ENCODE measurements around the gene SLC22A13.

Gene SLC22A13

GRCh38 chr3:38247366-38248035 is 18.1 kb upstream of the SLC22A13 start:
- Mint-ChIP-seq H3K4me1 (peaks cover 5% of the 10 kb centered on the region), H3K27ac (ENCODE audit: low read depth) (peak overlapping the region; percentile 35), H3K36me3 (ENCODE audit: insufficient read depth) (peaks cover 48% of the 10 kb centered on the region), H3K27me3 (no peaks in the 10 kb centered on the region), H3K9me3 (no peaks in the 10 kb centered on the region), H3K4me3 (no peak overlapping the region)
- DNase-seq (ENCODE audit: low spot score in 2 of 2): no peak
- no peak for ATAC-seq (replicated peaks; ENCODE audit: extremely low read depth, poor library complexity, severe bottlenecking)

DNA sequence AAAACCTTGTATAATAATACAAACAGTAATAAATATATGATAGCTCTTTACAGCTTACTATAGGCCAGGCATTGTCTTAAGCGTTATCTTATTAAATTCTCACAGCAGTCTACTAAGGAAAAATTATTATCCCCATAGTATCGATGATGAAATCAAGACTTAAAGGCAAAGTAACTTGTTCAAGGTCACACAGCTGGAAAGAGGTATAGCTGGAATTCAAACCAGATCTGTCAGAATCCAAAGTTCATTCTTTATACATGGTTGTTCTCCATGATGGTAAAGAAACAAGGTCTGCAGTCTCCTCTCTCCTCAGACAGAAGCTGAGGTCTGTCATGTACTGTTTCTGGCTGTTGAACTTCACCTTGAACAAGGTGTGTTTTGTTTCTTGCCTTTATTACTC is 15.4 kb upstream of the SLC22A13 start:
- no peak overlapping the region for H3K27ac Mint-ChIP-seq (ENCODE audit: low read depth)
- H3K4me3 Mint-ChIP-seq: no peak overlapping the region
- H3K27me3 Mint-ChIP-seq: no peaks in the 10 kb centered on the region
- ATAC-seq (replicated peaks; ENCODE audit: extremely low read depth, poor library complexity, severe bottlenecking): no peak
- H3K9me3 Mint-ChIP-seq: no peaks in the 10 kb centered on the region
- DNase-seq (ENCODE audit: low spot score in 2 of 2): no peak
- H3K36me3 Mint-ChIP-seq (ENCODE audit: insufficient read depth): peaks cover 58% of the 10 kb centered on the region
- peaks cover 4% of the 10 kb centered on the region for H3K4me1 Mint-ChIP-seq

DNA sequence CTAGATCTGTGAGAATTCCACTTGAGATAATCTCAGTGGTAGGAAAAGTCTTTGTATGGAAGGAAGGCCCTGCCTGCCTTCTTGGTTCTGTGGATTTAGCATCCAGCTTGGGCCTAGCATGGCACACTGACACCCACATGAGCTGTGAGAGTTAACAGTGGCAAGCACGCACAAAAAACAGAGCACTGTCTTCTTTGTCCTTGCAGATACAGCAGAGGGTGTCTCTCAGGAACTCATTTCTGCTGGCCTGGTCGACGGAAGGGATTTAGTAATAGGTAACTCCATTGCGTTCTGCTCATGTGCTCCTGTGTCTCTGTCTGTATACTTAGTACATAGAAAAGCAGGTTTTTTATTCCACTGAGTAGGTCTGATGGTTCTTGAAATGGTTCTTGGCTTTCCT is 14.4 kb upstream of the SLC22A13 start:
- Mint-ChIP-seq H3K27ac (ENCODE audit: low read depth) (no peak overlapping the region), H3K4me1 (peaks cover 12% of the 10 kb centered on the region)

GRCh38 chr3:38253704-38254103 is 11.9 kb upstream of the SLC22A13 start:
- H3K27ac Mint-ChIP-seq (ENCODE audit: low read depth): no peak overlapping the region
- H3K9me3 Mint-ChIP-seq: no peaks in the 10 kb centered on the region
- ATAC-seq (replicated peaks; ENCODE audit: extremely low read depth, poor library complexity, severe bottlenecking) (no peak), DNase-seq (ENCODE audit: low spot score in 2 of 2) (no peak)
- peaks cover 25% of the 10 kb centered on the region for H3K4me1 Mint-ChIP-seq
- H3K36me3 Mint-ChIP-seq (ENCODE audit: insufficient read depth): peaks cover 38% of the 10 kb centered on the region
- no peak overlapping the region for H3K4me3 Mint-ChIP-seq
- H3K27me3 Mint-ChIP-seq: no peaks in the 10 kb centered on the region

More for the DNA sequence above, 14.4 kb upstream of the SLC22A13 start:
- ATAC-seq (replicated peaks; ENCODE audit: extremely low read depth, poor library complexity, severe bottlenecking) (no peak), DNase-seq (ENCODE audit: low spot score in 2 of 2) (no peak)
- peaks cover 52% of the 10 kb centered on the region for H3K36me3 Mint-ChIP-seq (ENCODE audit: insufficient read depth)
- no peaks in the 10 kb centered on the region for H3K9me3 Mint-ChIP-seq
- no peaks in the 10 kb centered on the region for H3K27me3 Mint-ChIP-seq
- no peak overlapping the region for H3K4me3 Mint-ChIP-seq

DNA sequence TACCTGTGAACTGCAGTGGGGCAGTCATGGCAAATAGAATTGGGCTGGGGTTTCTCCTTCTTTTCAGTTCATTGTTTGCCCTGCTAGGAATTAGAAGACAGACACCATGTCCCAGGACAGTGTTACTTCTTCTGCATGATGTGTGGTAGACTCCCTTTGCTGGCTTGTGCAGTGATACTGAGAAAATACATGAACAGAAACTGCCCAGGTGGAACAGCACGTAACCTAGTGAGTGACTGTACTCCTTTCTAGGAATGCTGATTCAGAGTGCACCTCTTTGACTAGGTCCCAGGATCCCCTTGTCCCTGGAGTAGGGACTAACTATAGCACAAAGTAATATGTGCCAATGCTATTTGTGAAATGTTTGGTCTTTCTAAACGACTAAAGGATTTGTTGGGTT is 10.7 kb upstream of the SLC22A13 start:
- no peaks in the 10 kb centered on the region for H3K27me3 Mint-ChIP-seq
- H3K36me3 Mint-ChIP-seq (ENCODE audit: insufficient read depth): peaks cover 33% of the 10 kb centered on the region
- ATAC-seq (replicated peaks; ENCODE audit: extremely low read depth, poor library complexity, severe bottlenecking): no peak
- no peak for DNase-seq (ENCODE audit: low spot score in 2 of 2)
- H3K4me3 Mint-ChIP-seq: no peak overlapping the region
- H3K27ac Mint-ChIP-seq (ENCODE audit: low read depth): peak overlapping the region; percentile 80
- H3K4me1 Mint-ChIP-seq: peaks cover 25% of the 10 kb centered on the region
- no peaks in the 10 kb centered on the region for H3K9me3 Mint-ChIP-seq

GRCh38 chr3:38255627-38256026 is 10.0 kb upstream of the SLC22A13 start:
- no peaks in the 10 kb centered on the region for H3K9me3 Mint-ChIP-seq
- peaks cover 25% of the 10 kb centered on the region for H3K4me1 Mint-ChIP-seq
- no peaks in the 10 kb centered on the region for H3K27me3 Mint-ChIP-seq
- no peak overlapping the region for H3K4me3 Mint-ChIP-seq
- DNase-seq (ENCODE audit: low spot score in 2 of 2): no peak
- H3K27ac Mint-ChIP-seq (ENCODE audit: low read depth): peak overlapping the region; percentile 80
- no peak for ATAC-seq (replicated peaks; ENCODE audit: extremely low read depth, poor library complexity, severe bottlenecking)
- peaks cover 32% of the 10 kb centered on the region for H3K36me3 Mint-ChIP-seq (ENCODE audit: insufficient read depth)

DNA sequence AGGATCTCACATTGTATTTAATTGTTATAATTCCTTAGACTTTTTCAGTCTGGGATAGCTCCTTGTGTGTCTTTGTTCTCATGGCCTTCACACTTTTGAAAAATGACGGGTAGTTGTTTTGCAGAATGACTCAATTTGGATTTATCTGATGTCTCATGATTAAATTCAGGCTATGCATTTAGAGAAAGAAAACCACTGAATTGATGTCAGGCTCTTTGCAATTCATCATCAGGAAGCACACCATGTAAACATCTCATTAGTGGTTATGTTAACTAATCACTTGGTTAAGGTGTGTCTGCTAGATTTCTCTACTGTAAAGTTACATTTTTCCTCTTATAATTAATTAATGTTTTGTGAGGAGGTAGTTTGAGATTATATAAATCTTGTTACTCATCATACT is 8.0 kb upstream of the SLC22A13 start:
- H3K4me3 Mint-ChIP-seq: no peak overlapping the region
- peaks cover 16% of the 10 kb centered on the region for H3K36me3 Mint-ChIP-seq (ENCODE audit: insufficient read depth)
- H3K4me1 Mint-ChIP-seq: peaks cover 25% of the 10 kb centered on the region
- H3K27me3 Mint-ChIP-seq: no peaks in the 10 kb centered on the region
- DNase-seq (ENCODE audit: low spot score in 2 of 2): no peak
- ATAC-seq (replicated peaks; ENCODE audit: extremely low read depth, poor library complexity, severe bottlenecking): no peak
- no peaks in the 10 kb centered on the region for H3K9me3 Mint-ChIP-seq
- peak overlapping the region; percentile 77 for H3K27ac Mint-ChIP-seq (ENCODE audit: low read depth)

DNA sequence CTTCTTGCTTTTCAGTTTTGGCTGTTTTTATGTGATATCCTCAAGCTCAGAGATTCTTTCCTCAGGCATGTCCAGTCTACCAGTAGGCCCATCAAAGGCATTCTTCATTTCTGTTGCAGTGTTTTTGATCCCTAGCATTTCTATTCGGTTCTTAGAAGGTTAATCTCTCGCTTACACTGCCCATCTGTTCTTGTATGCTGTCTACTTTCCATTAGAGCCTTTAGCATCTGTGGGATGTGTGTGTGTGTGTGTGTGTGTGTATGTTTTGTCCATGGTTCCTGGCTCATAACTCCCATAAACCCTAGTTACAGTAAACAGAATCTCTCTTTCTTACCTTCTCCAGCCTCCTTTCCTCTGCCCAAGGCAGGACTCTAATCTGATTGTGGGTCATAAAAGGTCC is 5.1 kb upstream of the SLC22A13 start:
- Mint-ChIP-seq H3K4me3 (no peak overlapping the region), H3K36me3 (ENCODE audit: insufficient read depth) (peaks cover 6% of the 10 kb centered on the region)

DNA sequence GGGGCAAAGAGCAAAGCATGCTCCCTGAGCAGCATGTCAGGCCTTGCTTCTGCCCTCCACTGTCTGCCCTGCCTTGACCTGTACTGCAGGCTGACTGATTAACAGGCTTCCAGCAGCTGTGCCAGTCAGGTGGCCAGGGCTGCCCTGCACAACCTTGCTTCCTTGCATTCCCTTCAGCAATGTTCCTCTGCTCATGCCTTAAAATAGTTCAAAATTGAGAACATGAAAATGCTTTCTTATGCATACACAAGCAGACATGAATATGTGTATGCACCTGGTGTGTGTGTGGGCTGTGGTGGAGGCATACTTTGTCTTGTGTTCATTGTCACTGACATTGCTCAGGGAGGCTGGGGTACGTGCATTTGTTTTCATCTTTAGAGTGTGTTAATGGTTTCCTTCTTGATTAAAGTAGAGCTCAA is 1.2 kb upstream of the SLC22A13 start:
- H3K4me1 Mint-ChIP-seq: peaks cover 20% of the 10 kb centered on the region
- DNase-seq (ENCODE audit: low spot score in 2 of 2): no peak
- H3K27ac Mint-ChIP-seq (ENCODE audit: low read depth): no peak overlapping the region
- ATAC-seq (replicated peaks; ENCODE audit: extremely low read depth, poor library complexity, severe bottlenecking): no peak
- H3K27me3 Mint-ChIP-seq: no peaks in the 10 kb centered on the region
- no peak overlapping the region for H3K4me3 Mint-ChIP-seq
- H3K36me3 Mint-ChIP-seq (ENCODE audit: insufficient read depth): peaks cover 2% of the 10 kb centered on the region
- H3K9me3 Mint-ChIP-seq: no peaks in the 10 kb centered on the region

More for the DNA sequence above, 5.1 kb upstream of the SLC22A13 start:
- H3K4me1 Mint-ChIP-seq: peaks cover 24% of the 10 kb centered on the region
- no peak overlapping the region for H3K27ac Mint-ChIP-seq (ENCODE audit: low read depth)
- DNase-seq (ENCODE audit: low spot score in 2 of 2) (no peak), ATAC-seq (replicated peaks; ENCODE audit: extremely low read depth, poor library complexity, severe bottlenecking) (no peak)
- H3K9me3 Mint-ChIP-seq: no peaks in the 10 kb centered on the region
- no peaks in the 10 kb centered on the region for H3K27me3 Mint-ChIP-seq

DNA sequence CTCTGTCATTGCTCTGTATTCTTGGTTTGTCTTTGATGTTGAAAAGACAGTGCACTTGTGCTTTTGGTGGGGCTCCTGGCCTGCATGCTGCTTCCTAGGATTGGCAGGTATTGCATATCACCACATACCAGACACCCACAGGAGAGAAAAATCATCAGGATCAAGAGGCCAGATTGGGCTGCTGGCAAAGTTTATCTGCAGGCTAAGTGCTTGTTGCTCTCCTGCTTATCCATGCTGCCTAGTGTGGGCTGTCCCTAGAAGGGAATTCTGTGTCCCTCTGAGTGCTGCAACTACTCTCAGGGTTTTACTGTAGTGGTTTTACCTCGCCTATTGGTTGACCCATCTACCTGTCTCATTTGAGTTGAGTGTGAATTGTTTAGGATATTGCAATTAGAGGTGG is 833 bp upstream of the SLC22A13 start:
- no peak overlapping the region for H3K4me3 Mint-ChIP-seq
- H3K9me3 Mint-ChIP-seq: no peaks in the 10 kb centered on the region
- DNase-seq (ENCODE audit: low spot score in 2 of 2): no peak
- H3K4me1 Mint-ChIP-seq: peaks cover 20% of the 10 kb centered on the region
- no peak for ATAC-seq (replicated peaks; ENCODE audit: extremely low read depth, poor library complexity, severe bottlenecking)
- no peak overlapping the region for H3K27ac Mint-ChIP-seq (ENCODE audit: low read depth)
- H3K36me3 Mint-ChIP-seq (ENCODE audit: insufficient read depth): peaks cover 2% of the 10 kb centered on the region
- H3K27me3 Mint-ChIP-seq: no peaks in the 10 kb centered on the region

- H3K36me3 Mint-ChIP-seq (ENCODE audit: insufficient read depth): peaks cover 2% of the 10 kb centered on the region
- H3K4me1 Mint-ChIP-seq: peaks cover 20% of the 10 kb centered on the region
- no peaks in the 10 kb centered on the region for H3K27me3 Mint-ChIP-seq
- H3K27ac Mint-ChIP-seq (ENCODE audit: low read depth): no peak overlapping the region
- H3K4me3 Mint-ChIP-seq: no peak overlapping the region
- no peak for ATAC-seq (replicated peaks; ENCODE audit: extremely low read depth, poor library complexity, severe bottlenecking)
- H3K9me3 Mint-ChIP-seq: peaks cover 5% of the 10 kb centered on the region
- no peak for DNase-seq (ENCODE audit: low spot score in 2 of 2)
Measured at GRCh38 chr3:38266810-38267209, 1.2 kb downstream of the SLC22A13 start.

DNA sequence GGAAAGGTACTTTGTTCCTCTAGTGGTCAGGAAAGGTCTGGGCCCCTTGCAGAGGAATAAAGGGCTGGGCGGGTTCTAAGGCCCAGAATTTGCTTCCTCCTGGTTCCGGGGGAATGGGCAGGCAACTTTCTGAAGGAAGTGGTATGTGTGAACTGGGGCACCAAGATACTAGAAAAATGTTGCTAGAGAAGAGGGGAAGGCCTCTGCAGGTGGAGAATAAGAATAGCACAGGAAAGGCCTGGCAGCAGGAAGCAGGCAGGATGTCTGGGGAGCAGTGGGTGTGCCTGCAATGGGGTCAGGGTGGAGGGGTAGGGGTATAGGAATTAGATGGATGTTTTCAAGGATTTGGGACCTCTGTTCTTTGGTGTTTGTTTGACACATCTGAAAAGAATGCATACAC is 2.0 kb downstream of the SLC22A13 start:
- no peak for ATAC-seq (replicated peaks; ENCODE audit: extremely low read depth, poor library complexity, severe bottlenecking)

GRCh38 chr3:38268087-38268486 is 2.5 kb downstream of the SLC22A13 start:
- peaks cover 20% of the 10 kb centered on the region for H3K4me1 Mint-ChIP-seq
- no peak for ATAC-seq (replicated peaks; ENCODE audit: extremely low read depth, poor library complexity, severe bottlenecking)
- H3K4me3 Mint-ChIP-seq: no peak overlapping the region
- H3K27ac Mint-ChIP-seq (ENCODE audit: low read depth): no peak overlapping the region
- peaks cover 2% of the 10 kb centered on the region for H3K36me3 Mint-ChIP-seq (ENCODE audit: insufficient read depth)
- peaks cover 5% of the 10 kb centered on the region for H3K9me3 Mint-ChIP-seq
- H3K27me3 Mint-ChIP-seq: no peaks in the 10 kb centered on the region
- DNase-seq (ENCODE audit: low spot score in 2 of 2): no peak

More for the DNA sequence above, 2.0 kb downstream of the SLC22A13 start:
- Mint-ChIP-seq H3K9me3 (peaks cover 5% of the 10 kb centered on the region), H3K4me1 (peaks cover 20% of the 10 kb centered on the region), H3K36me3 (ENCODE audit: insufficient read depth) (peaks cover 2% of the 10 kb centered on the region), H3K4me3 (no peak overlapping the region), H3K27ac (ENCODE audit: low read depth) (no peak overlapping the region), H3K27me3 (no peaks in the 10 kb centered on the region)
- no peak for DNase-seq (ENCODE audit: low spot score in 2 of 2)

Measured in central memory CD8-positive, alpha-beta T cell (primary cell).